Measurements from ENCODE around the gene UBIAD1.

Gene UBIAD1

GRCh38 chr1:11281518-11282331, 8.7 kb downstream of the UBIAD1 start:
- TF ChIP-seq CTCF (IDR thresholded peaks at IDR 0.05; ENCODE audit: low read depth, low read length) = no peak
- peak; percentile 78 for DNase-seq (ENCODE audit: extremely low read depth, low read depth)

- DNase-seq (ENCODE audit: extremely low read depth, low read depth) = no peak
- TF ChIP-seq CTCF (IDR thresholded peaks at IDR 0.05; ENCODE audit: low read depth, low read length) = no peak
These were observed 10.2 kb downstream of the UBIAD1 start for GRCh38 chr1:11283151-11283550.

- DNase-seq (ENCODE audit: extremely low read depth, low read depth) = no peak
- TF ChIP-seq CTCF (IDR thresholded peaks at IDR 0.05; ENCODE audit: low read depth, low read length) = no peak
These were observed 11.8 kb downstream of the UBIAD1 start for GRCh38 chr1:11284784-11285183.

- peak; percentile 22 for TF ChIP-seq CTCF (IDR thresholded peaks at IDR 0.05; ENCODE audit: low read depth, low read length)
- no peak for DNase-seq (ENCODE audit: extremely low read depth, low read depth)
These were observed 13.1 kb downstream of the UBIAD1 start for GRCh38 chr1:11285883-11286734.

- TF ChIP-seq CTCF (IDR thresholded peaks at IDR 0.05; ENCODE audit: low read depth, low read length) = no peak
- no peak for DNase-seq (ENCODE audit: extremely low read depth, low read depth)
These were observed 13.9 kb downstream of the UBIAD1 start for GRCh38 chr1:11286735-11287410.

GRCh38 chr1:11289064-11289463, 16.1 kb downstream of the UBIAD1 start:
- TF ChIP-seq CTCF (IDR thresholded peaks at IDR 0.05; ENCODE audit: low read depth, low read length) = no peak
- DNase-seq (ENCODE audit: extremely low read depth, low read depth) = no peak
